H1 (cell line): ENCODE results near the gene DDHD1. TPM values are rescaled to one million over a fixed set of nuclear protein-coding genes. Genes with fewer than 3 reads are reported as not detected.

ENCODE experiments used
- CTCF ChIA-PET: fragments of 300-600 bp; sonication (Branson Sonifier 250); formaldehyde crosslinking; loops from one replicate; lab custom pipeline; 2021; ENCODE audit not compliant: partially characterized antibody; lab: Charles Lee
- POLR2A ChIA-PET: fragments of 300-600 bp; sonication (Branson Sonifier 250); formaldehyde crosslinking; loops from one replicate; lab custom pipeline; 2021; ENCODE audit warnings: inconsistent platforms; ENCODE audit not compliant: partially characterized antibody; lab: Charles Lee
- DNase-seq, 2 experiments: peaks; one replicate each; pipeline versions ENCODE4 v3.0.0 to v3.0.0-alpha.2; 2010 to 2022; ENCODE audit warnings: low spot score in 2 of 2, low read depth in 1 of 2, mixed read lengths in 1 of 2
- FAIRE-seq: peaks from 2 replicates; lab custom pipeline; 2011; peaks lifted over from hg19 to GRCh38; lab: Jason Lieb, UNC
- H2AFZ ChIP-seq: 2 replicates; pipeline ENCODE4 v1.8.1; 2012; ENCODE audit warnings: low read length, inconsistent platforms
- H2AK5ac ChIP-seq: 2 replicates; pipeline ENCODE4 v1.6.1; 2013; ENCODE audit warnings: low read depth, low read length
- H2BK120ac ChIP-seq: replicated peaks from 2 replicates; pipeline ENCODE3; 2013; ENCODE audit warnings: low read depth, low read length, inconsistent platforms
- H2BK12ac ChIP-seq: 2 replicates; pipeline ENCODE4 v1.6.1; 2013; ENCODE audit warnings: low read depth, low read length
- H2BK15ac ChIP-seq: 2 replicates; pipeline ENCODE4 v1.6.1; 2013; ENCODE audit warnings: low read length
- H2BK20ac ChIP-seq: 2 replicates; pipeline ENCODE4 v1.6.1; 2013; ENCODE audit warnings: low read length
- H2BK5ac ChIP-seq: 2 replicates; pipeline ENCODE4 v1.6.1; 2013; ENCODE audit warnings: low read depth, low read length
- H3K14ac ChIP-seq: 2 replicates; pipeline ENCODE4 v1.6.1; 2013; ENCODE audit warnings: inconsistent platforms; ENCODE audit not compliant: insufficient read length
- H3K18ac ChIP-seq: 2 replicates; pipeline ENCODE4 v1.6.1; 2013; ENCODE audit warnings: low read length; ENCODE audit errors: extremely low read depth
- H3K23ac ChIP-seq: 2 replicates; pipeline ENCODE4 v1.6.1; 2013; ENCODE audit warnings: inconsistent platforms; ENCODE audit not compliant: insufficient read length
- H3K23me2 ChIP-seq: 2 replicates; pipeline ENCODE4 v1.6.1; 2013; ENCODE audit warnings: low read depth, low read length
- H3K27ac ChIP-seq: 2 replicates; pipeline ENCODE4 v1.6.1; 2011; ENCODE audit warnings: low read depth, low read length, inconsistent platforms
- H3K27me3 ChIP-seq, 4 experiments: replicated peaks in 1 of 4; 1 replicate in 1 of 4; 2 replicates in 3 of 4; pipeline versions ENCODE4 v1.6.1 to v1.8.1; 2011 to 2013; ENCODE audit warnings: low read length in 3 of 4, mild to moderate bottlenecking in 3 of 4, inconsistent platforms in 2 of 4, mixed read lengths in 2 of 4, moderate library complexity in 1 of 4; ENCODE audit not compliant: control insufficient read depth in 3 of 4, insufficient read depth in 3 of 4; ENCODE audit errors: extremely low read depth in 1 of 4
- H3K36me3 ChIP-seq, 4 experiments: 2 replicates each; pipeline versions ENCODE4 v1.6.1 to v1.8.1; 2011 to 2013; ENCODE audit warnings: mild to moderate bottlenecking in 4 of 4, low read length in 3 of 4, moderate library complexity in 2 of 4, control low read depth in 1 of 4, inconsistent platforms in 1 of 4; ENCODE audit not compliant: insufficient read depth in 4 of 4, control insufficient read depth in 2 of 4
- H3K4ac ChIP-seq: replicated peaks from 2 replicates; pipeline ENCODE3; 2013; ENCODE audit warnings: low read length, low read depth, mixed read lengths, inconsistent platforms; ENCODE audit not compliant: insufficient read length
- H3K4me1 ChIP-seq, 4 experiments: replicated peaks in 1 of 4; 1 replicate in 1 of 4; 2 replicates in 3 of 4; pipeline versions ENCODE4 v1.6.1 to v1.8.1; 2011 to 2013; ENCODE audit warnings: low read length in 3 of 4, inconsistent platforms in 2 of 4, mixed read lengths in 1 of 4; ENCODE audit not compliant: insufficient read depth in 4 of 4, control insufficient read depth in 3 of 4
- H3K4me2 ChIP-seq, 2 experiments: 2 replicates each; pipeline versions ENCODE4 v1.6.1 to v1.8.1; 2011 to 2013; ENCODE audit warnings: low read depth in 2 of 2, low read length in 2 of 2, control low read depth in 1 of 2, inconsistent platforms in 1 of 2, mild to moderate bottlenecking in 1 of 2; ENCODE audit not compliant: insufficient read depth in 1 of 2
- H3K4me3 ChIP-seq, 4 experiments: fragments of 200-600, 300-600 bp in 1 of 4; sonication (generic), shearing (Covaris generic), sonication (Bioruptor Twin) in 1 of 4; 2 replicates each; pipeline versions ENCODE4 v1.5.1 to v1.8.1; 2011 to 2016; ENCODE audit warnings: low read length in 4 of 4, low read depth in 3 of 4, control low read depth in 2 of 4, inconsistent platforms in 2 of 4, mild to moderate bottlenecking in 2 of 4, mixed read lengths in 1 of 4, moderate library complexity in 1 of 4; ENCODE audit not compliant: insufficient read depth in 2 of 4; ENCODE audit errors: extremely low read depth in 1 of 4
- H3K56ac ChIP-seq: replicated peaks from 2 replicates; pipeline ENCODE3; 2013; ENCODE audit warnings: low read depth, mild to moderate bottlenecking, mixed read lengths, low read length, inconsistent platforms; ENCODE audit not compliant: insufficient read length
- H3K79me1 ChIP-seq: 2 replicates; pipeline ENCODE4 v1.6.1; 2013; ENCODE audit warnings: low read depth, low read length, control low read depth
- H3K79me2 ChIP-seq, 2 experiments: 2 replicates each; pipeline versions ENCODE4 v1.6.1 to v1.8.1; 2012 to 2013; ENCODE audit warnings: low read length in 2 of 2, mild to moderate bottlenecking in 2 of 2, inconsistent platforms in 1 of 2; ENCODE audit not compliant: insufficient read depth in 2 of 2, control insufficient read depth in 1 of 2
- H3K9ac ChIP-seq, 4 experiments: replicated peaks in 1 of 4; 1 replicate in 1 of 4; 2 replicates in 3 of 4; pipeline versions ENCODE4 v1.6.1 to v1.8.1; 2011 to 2013; ENCODE audit warnings: low read depth in 3 of 4, low read length in 3 of 4, control low read depth in 2 of 4, mild to moderate bottlenecking in 2 of 4, moderate library complexity in 2 of 4, inconsistent platforms in 1 of 4; ENCODE audit errors: extremely low read depth in 1 of 4
- H3K9me3 ChIP-seq, 2 experiments: 2 replicates each; pipeline versions ENCODE4 v1.6.1 to v1.8.1; 2012 to 2013; ENCODE audit warnings: mild to moderate bottlenecking in 2 of 2, moderate library complexity in 2 of 2, control low read depth in 1 of 2, inconsistent platforms in 1 of 2, low read depth in 1 of 2, low read length in 1 of 2, mixed read lengths in 1 of 2; ENCODE audit not compliant: insufficient read depth in 2 of 2
- H4K20me1 ChIP-seq, 2 experiments: replicated peaks in 1 of 2; 2 replicates each; pipeline versions ENCODE3 to v1.8.1; 2011 to 2013; ENCODE audit warnings: inconsistent platforms in 2 of 2, low read length in 2 of 2, mild to moderate bottlenecking in 1 of 2; ENCODE audit not compliant: insufficient read depth in 2 of 2, control insufficient read depth in 1 of 2
- H4K5ac ChIP-seq: 2 replicates; pipeline ENCODE4 v1.6.1; 2013; ENCODE audit warnings: low read length, low read depth, mixed read lengths, inconsistent platforms; ENCODE audit not compliant: insufficient read length
- H4K8ac ChIP-seq: 2 replicates; pipeline ENCODE4 v1.8.0; 2013; ENCODE audit warnings: mild to moderate bottlenecking, moderate library complexity, low read length, inconsistent platforms; ENCODE audit not compliant: insufficient read depth; ENCODE audit errors: extremely low read depth
- H4K91ac ChIP-seq: replicated peaks from 2 replicates; pipeline ENCODE3; 2013; ENCODE audit warnings: low read length, mixed read lengths, inconsistent platforms; ENCODE audit not compliant: insufficient read length
- BACH1 ChIP-seq: IDR thresholded peaks from 2 replicates; pipeline ENCODE4 v1.6.1; 2012; ENCODE audit warnings: low read length, improper control_type of control experiment
- BRCA1 ChIP-seq: IDR thresholded peaks from 2 replicates; pipeline ENCODE4 v1.6.1; 2012; ENCODE audit warnings: low read depth, low read length, improper control_type of control experiment
- CTBP2 ChIP-seq: IDR thresholded peaks from 2 replicates; pipeline ENCODE4 v1.7.0; 2011; ENCODE audit warnings: borderline replicate concordance, mild to moderate bottlenecking, moderate library complexity, mixed read lengths, low read length; ENCODE audit not compliant: insufficient read depth, insufficient read length
- EP300 ChIP-seq, 2 experiments: IDR thresholded peaks; 1 replicate in 1 of 2; 2 replicates in 1 of 2; pipeline ENCODE4 v1.6.1; 2011 to 2012; ENCODE audit warnings: low read depth in 2 of 2, low read length in 2 of 2, mild to moderate bottlenecking in 2 of 2, borderline replicate concordance in 1 of 2, inconsistent platforms in 1 of 2, moderate library complexity in 1 of 2
- GABPA ChIP-seq: IDR thresholded peaks from 2 replicates; pipeline ENCODE4 v1.6.1; 2011; ENCODE audit warnings: mild to moderate bottlenecking, low read length, moderate library complexity, borderline replicate concordance; ENCODE audit not compliant: insufficient read depth
- KDM4A ChIP-seq: IDR thresholded peaks from one replicate; pipeline ENCODE4 v1.7.1; 2012; ENCODE audit warnings: low read depth, mild to moderate bottlenecking, moderate library complexity, low read length, inconsistent platforms; ENCODE audit not compliant: severe bottlenecking
- MAFK ChIP-seq: IDR thresholded peaks from 2 replicates; pipeline ENCODE4 v1.6.1; 2012; ENCODE audit warnings: low read depth, mild to moderate bottlenecking, improper control_type of control experiment, low read length
- RNF2 ChIP-seq: fragments of 200-900, 300-1000 bp; sonication (generic); IDR thresholded peaks from 2 replicates; pipeline ENCODE4 v1.7.1; 2016; ENCODE audit warnings: borderline replicate concordance, low read depth, mild to moderate bottlenecking, antibody characterized with exemption, low read length; ENCODE audit not compliant: poor library complexity, severe bottlenecking; ENCODE audit errors: missing control alignments
- SIN3A ChIP-seq, 2 experiments: IDR thresholded peaks in 1 of 2; conservative IDR thresholded peaks in 1 of 2; 2 replicates each; pipeline ENCODE4 v1.6.1; 2011 to 2012; ENCODE audit warnings: low read length in 2 of 2, improper control_type of control experiment in 1 of 2, low read depth in 1 of 2, mild to moderate bottlenecking in 1 of 2
- SUZ12 ChIP-seq: fragments of 200-600 bp; sonication (generic); IDR thresholded peaks from 2 replicates; pipeline ENCODE4 v1.6.1; 2012; ENCODE audit warnings: mild to moderate bottlenecking, inconsistent platforms, low read length, moderate library complexity, mixed read lengths
- TAF1 ChIP-seq: IDR thresholded peaks from 2 replicates; pipeline ENCODE4 v1.6.1; 2011; ENCODE audit warnings: mild to moderate bottlenecking, low read depth, low read length
- ZNF274 ChIP-seq: IDR thresholded peaks from 2 replicates; pipeline ENCODE4 v1.7.0; 2012; ENCODE audit warnings: low read length, borderline replicate concordance; ENCODE audit errors: extremely low read depth
- WGBS, 2 experiments: shearing (Covaris generic) in 1 of 2; methylation state at CpG; one replicate each; pipeline versions ENCODE4 v1.1.6 to v1.1.7; 2013 to 2015; ENCODE audit warnings: low lambda C conversion rate in 2 of 2, mixed read lengths in 2 of 2, inconsistent platforms in 1 of 2, low coverage in 1 of 2, missing lambda C conversion rate in 1 of 2; ENCODE audit not compliant: insufficient replicate concordance in 2 of 2, insufficient coverage in 1 of 2, insufficient read length in 1 of 2; ENCODE audit errors: extremely low coverage in 1 of 2, missing lambda C conversion rate in 1 of 2; 5-methylcytosine and 5-hydroxymethylcytosine counted together
- polyA plus RNA-seq, 7 experiments: library from polyadenylated mRNA; depleted of rRNA in 3 of 7; stranded (reverse) in 5 of 7; unstranded in 2 of 7; fragments of >200 nt in 5 of 7; fragments of 200-250 nt in 2 of 7; gene quantifications; 1 replicate in 5 of 7; 2 replicates in 1 of 7; 4 replicates in 1 of 7; pipeline versions ENCODE4 v1.2.1 to v1.2.3, GENCODE V29; 2011 to 2013; ENCODE audit warnings: missing spikeins in 2 of 7, mixed read lengths in 2 of 7
- total RNA-seq: library from RNA; stranded (reverse); fragmentation: NEBNext Ultra II Directional; extraction: Animal tissue kit (Norgen Biotek cat#: 25700); gene quantifications from 2 replicates; pipeline ENCODE4 v1.2.1, GENCODE V29; 2021

Gene DDHD1
- total and polyA plus RNA-seq, 2 of the 8 experiments (the other 6 are each of a cell fraction or from before 2014, with no cell fraction given), result 3.6 to 16.0 TPM

- FAIRE-seq, result no peak
- ChIA-PET CTCF (interaction anchor here (0.6 to 0.7 kb wide), 3 partner anchors 34 to 234 kb away, joined by 3 read pairs; partner anchors contain the start of gene DDHD1), POLR2A (no interaction called here)
- no peak overlapping the region for H2BK5ac ChIP-seq
- H2BK120ac ChIP-seq, result no peak overlapping the region
- H3K9ac ChIP-seq, result no peak overlapping the region
- no peak for DNase-seq
- H3K18ac ChIP-seq, result no peak overlapping the region
- no peak overlapping the region for H2AFZ ChIP-seq
- no peak overlapping the region for H4K8ac ChIP-seq
- H3K23ac ChIP-seq, result no peak overlapping the region
- H4K20me1 ChIP-seq, result no peaks in the 10 kb centered on the region
- H3K14ac ChIP-seq, result no peak overlapping the region
- no peaks in the 10 kb centered on the region for H3K79me2 ChIP-seq
- H3K56ac ChIP-seq, result no peak overlapping the region
- no peak overlapping the region for H2AK5ac ChIP-seq
- no peak overlapping the region for H2BK15ac ChIP-seq
- H3K9me3 ChIP-seq, result no peaks in the 10 kb centered on the region
- no peaks in the 10 kb centered on the region for H3K23me2 ChIP-seq
- no peak overlapping the region for H3K27ac ChIP-seq
- H3K4me1 ChIP-seq, result no peaks in the 10 kb centered on the region
- no peak overlapping the region for H4K91ac ChIP-seq
- no peak overlapping the region for H2BK12ac ChIP-seq
- H3K79me1 ChIP-seq, result no peaks in the 10 kb centered on the region
- 82% methylated on average over 2 of the region's 2 CpGs; no CpG with 5 or more reads in 1 of the 2 experiments for WGBS, 2 experiments
- no peak overlapping the region for H4K5ac ChIP-seq
- H3K27me3 ChIP-seq, result no peaks in the 10 kb centered on the region
- H3K4me3 ChIP-seq, result no peak overlapping the region
- H3K36me3 ChIP-seq, result no peaks in the 10 kb centered on the region; a peak in 1 of 8 replicates
- H3K4me2 ChIP-seq, result no peak overlapping the region
- H2BK20ac ChIP-seq, result no peak overlapping the region
- no peak overlapping the region for H3K4ac ChIP-seq
- no peak for TF ChIP-seq SIN3A (conservative IDR thresholded peaks at IDR 0.05 in 1 of 2, IDR thresholded peaks at IDR 0.05 in 1 of 2; ENCODE audit: low read depth in 1 of 2, low read length in 2 of 2)
- TF ChIP-seq BACH1, result no peak
- no peak for TF ChIP-seq RNF2
- no peak for TF ChIP-seq TAF1
- TF ChIP-seq MAFK, result no peak
- no peak for TF ChIP-seq KDM4A
- TF ChIP-seq EP300 (IDR thresholded peaks at IDR 0.05; ENCODE audit: borderline replicate concordance in 1 of 2, low read depth in 2 of 2, low read length in 2 of 2), result no peak
- TF ChIP-seq ZNF274, result no peak
- TF ChIP-seq BRCA1, result no peak
- TF ChIP-seq SUZ12, result no peak
- no peak for TF ChIP-seq GABPA
- no peak for TF ChIP-seq CTBP2
These were observed 62.3 kb downstream of the DDHD1 start for GRCh38 chr14:53090853-53091252.
